Measurements from ENCODE around the gene EOMES. TPM values are rescaled to one million over a fixed set of nuclear protein-coding genes. Genes with fewer than 3 reads are reported as not detected.

EOMES gene
- total and polyA plus RNA-seq, 2 of the 4 experiments (the other 2 are of a cell fraction) = not detected

DNA sequence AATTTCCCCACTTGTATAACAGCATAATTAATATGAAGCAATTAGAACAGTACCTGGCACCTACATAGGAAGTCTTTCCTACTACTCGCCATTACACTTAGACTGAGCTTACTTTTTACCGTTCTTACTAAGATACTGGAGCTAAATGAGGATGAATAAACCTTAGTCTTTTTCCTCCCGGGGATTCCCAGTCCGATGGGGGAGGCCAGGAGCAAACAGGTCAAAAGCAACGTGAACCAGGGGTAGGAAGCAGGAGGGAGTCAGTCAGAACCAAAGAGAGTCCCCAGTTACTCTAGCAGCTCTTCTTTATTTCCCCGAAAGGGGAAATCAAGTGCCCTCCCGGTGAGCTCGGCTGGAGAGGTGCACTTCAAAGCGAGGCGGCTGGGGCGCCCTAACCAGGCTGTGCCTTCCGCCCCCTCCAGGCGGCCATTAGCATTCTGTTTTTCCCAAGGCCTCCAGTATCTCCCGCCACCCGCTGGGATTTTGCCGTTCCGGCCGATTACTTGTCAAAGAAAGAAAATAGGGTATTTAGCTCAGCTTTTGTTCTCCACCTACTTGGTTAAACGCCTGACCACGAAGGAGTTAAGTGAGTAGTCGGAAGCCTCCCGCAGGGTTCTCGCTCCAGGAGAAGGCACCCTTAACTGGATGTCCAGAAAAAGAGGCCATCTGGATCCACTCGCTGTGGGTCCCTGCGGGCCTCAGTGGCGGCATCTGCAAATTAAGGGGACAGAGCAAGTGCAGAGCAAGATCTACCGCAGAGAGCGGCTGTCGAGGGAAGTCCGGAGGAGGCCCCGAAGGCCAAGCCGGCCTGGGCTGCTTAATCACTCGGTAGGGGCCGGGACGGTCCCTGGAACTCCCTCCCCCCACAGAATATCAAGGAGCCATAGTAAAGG is 6.3 kb upstream of the EOMES start:
- H3K27me3 ChIP-seq (ENCODE audit: control insufficient read depth, insufficient read depth, low read length) = peaks cover 82% of the 10 kb centered on the region
- TF ChIP-seq CTCF (conservative IDR thresholded peaks at IDR 0.05; ENCODE audit: low read depth, low read length) (0 out of 2 replicates have a peak, but pooled peaks have one; percentile 2), MAFK (IDR thresholded peaks at IDR 0.05; ENCODE audit: low read depth, low read length) (no peak), BHLHE40 (IDR thresholded peaks at IDR 0.05; ENCODE audit: low read depth, low read length) (no peak)
- H3K9me3 ChIP-seq (ENCODE audit: control insufficient read depth, insufficient read depth, low read length) = peaks cover 3% of the 10 kb centered on the region; the same call in 1 of the 2 replicates
- H4K20me1 ChIP-seq (ENCODE audit: insufficient read depth, low read length) = no peaks in the 10 kb centered on the region
- H3K4me2 ChIP-seq (ENCODE audit: low read depth, low read length) = no peak overlapping the region
- no peak overlapping the region for H3K4me3 ChIP-seq (ENCODE audit: insufficient read depth, low read depth, low read length)
- no peak overlapping the region for H2BK20ac ChIP-seq (ENCODE audit: low read depth, low read length)
- in situ Hi-C loops (cut with MboI; ENCODE audit: low sequenced_read_pairs) (no loop called here), dilution Hi-C loops (cut with HindIII; ENCODE audit: low sequenced_read_pairs, unreplicated experiment) (no loop called here), intact Hi-C loops (cut with micrococcal nuclease) (no loop called here)
- WGBS, 2 experiments (ENCODE audit: extremely low coverage in 2 of 2, insufficient read length in 1 of 2) = 10% methylated on average over 2 of the region's 35 CpGs; no CpG with 5 or more reads in 1 of the 2 experiments
- ChIA-PET CTCF (interaction anchor here (0.6 kb wide), 1 partner anchor 48 kb away, joined by 3 read pairs; no protein-coding TSS in a partner anchor), POLR2A (ENCODE audit: unreplicated experiment) (interaction anchor here (0.6 kb wide), 1 partner anchor 379 kb away, joined by 4 read pairs; no protein-coding TSS in a partner anchor)
- no TSS peak for BruUV-seq (replicated peaks)
- H3K4me1 ChIP-seq (ENCODE audit: control insufficient read depth, insufficient read depth, low read length) = no peaks in the 10 kb centered on the region
- no peak overlapping the region for H2AFZ ChIP-seq (replicated peaks; ENCODE audit: low read length, poor library complexity)
- H4K8ac ChIP-seq (ENCODE audit: low read depth in 2 of 2, low read length in 2 of 2) = no peak overlapping the region
- ATAC-seq (ENCODE audit: low read depth) (no peak; the same call in 1 of the 2 replicates), DNase-seq (no peak)
- H3K36me3 ChIP-seq (ENCODE audit: control insufficient read depth, insufficient read depth, low read length) = no peaks in the 10 kb centered on the region
- no peaks in the 10 kb centered on the region for H3K79me1 ChIP-seq (ENCODE audit: low read depth in 1 of 2, low read length in 2 of 2)
- H2BK15ac ChIP-seq (ENCODE audit: low read depth, low read length) = no peak overlapping the region
- no peaks in the 10 kb centered on the region; the same call in 1 of the 2 replicates for H3K9me1 ChIP-seq (ENCODE audit: insufficient read depth, low read length)
- no peak overlapping the region for H3K56ac ChIP-seq (ENCODE audit: extremely low read depth, insufficient read depth, low read length)
- no peak overlapping the region for H3K9ac ChIP-seq (ENCODE audit: low read depth, low read length)
- H2AK9ac ChIP-seq (replicated peaks; ENCODE audit: low read depth, low read length, poor library complexity) = no peak overlapping the region
- no peak overlapping the region for H3K18ac ChIP-seq (ENCODE audit: low read depth, low read length)
- no peak overlapping the region for H3K27ac ChIP-seq (ENCODE audit: insufficient read depth, low read length)
- H2BK120ac ChIP-seq (ENCODE audit: low read depth, low read length) = no peak overlapping the region
- no peak overlapping the region for H3K14ac ChIP-seq (replicated peaks; ENCODE audit: low read depth, low read length)
- H4K5ac ChIP-seq (ENCODE audit: low read depth, low read length) = no peak overlapping the region
- no peak overlapping the region for H2AK5ac ChIP-seq (ENCODE audit: low read depth, low read length)
- no peak overlapping the region for H2BK5ac ChIP-seq (ENCODE audit: low read depth, low read length, poor library complexity, severe bottlenecking)
- H4K91ac ChIP-seq (ENCODE audit: insufficient read depth, low read depth, low read length) = no peak overlapping the region
- no peak overlapping the region for H3K23ac ChIP-seq (ENCODE audit: low read depth, low read length)
- H3K4ac ChIP-seq (ENCODE audit: low read depth, low read length) = no peak overlapping the region
